Midbrain (tissue), 1 donor: ENCODE measurements around the gene INPP5B.
"Not testable (repeated sequence)": the region's sequence is repeated elsewhere in the genome, so short reads cannot be mapped to it uniquely, and the experiment has no call there.

Experiments
- DNase-seq: peaks from one replicate; lab custom pipeline; 2025; lab: John Stamatoyannopoulos, UW

Gene INPP5B

GRCh38 chr1:37914719-37915475, 32.0 kb downstream of the INPP5B start:
- no peak for DNase-seq

GRCh38 chr1:37911478-37911877, 35.4 kb downstream of the INPP5B start:
- not testable (repeated sequence) for DNase-seq

- DNase-seq, result not testable (repeated sequence)
These were observed 36.0 kb downstream of the INPP5B start for GRCh38 chr1:37910886-37911285.

- not testable (repeated sequence) for DNase-seq
These were observed 38.3 kb downstream of the INPP5B start for GRCh38 chr1:37908531-37908930.

- DNase-seq, result not testable (repeated sequence)
These were observed 39.3 kb downstream of the INPP5B start for GRCh38 chr1:37907416-37908125.

- DNase-seq, result not testable (repeated sequence)
These were observed 40.3 kb downstream of the INPP5B start for GRCh38 chr1:37906591-37906990.

GRCh38 chr1:37905727-37906126, 41.1 kb downstream of the INPP5B start:
- no peak for DNase-seq

GRCh38 chr1:37903921-37904320, 42.9 kb downstream of the INPP5B start:
- DNase-seq, result not testable (repeated sequence)

- no peak for DNase-seq
These were observed 43.9 kb downstream of the INPP5B start for GRCh38 chr1:37902983-37903382.

- DNase-seq, result no peak
These were observed 45.0 kb downstream of the INPP5B start for GRCh38 chr1:37901893-37902225.

- DNase-seq, result no peak
These were observed 45.5 kb downstream of the INPP5B start for GRCh38 chr1:37901191-37901892.

GRCh38 chr1:37897563-37897962, 49.3 kb downstream of the INPP5B start:
- not testable (repeated sequence) for DNase-seq

GRCh38 chr1:37893673-37894072, 53.2 kb downstream of the INPP5B start:
- no peak for DNase-seq

GRCh38 chr1:37892151-37893047, 54.5 kb downstream of the INPP5B start:
- no peak for DNase-seq

- peak; percentile 2 for DNase-seq
These were observed 56.4 kb downstream of the INPP5B start for GRCh38 chr1:37890378-37891014.

- no peak for DNase-seq
These were observed 58.7 kb downstream of the INPP5B start for GRCh38 chr1:37888022-37888700.

GRCh38 chr1:37884145-37884544, 62.7 kb downstream of the INPP5B start:
- DNase-seq, result no peak

GRCh38 chr1:37883671-37884070, 63.2 kb downstream of the INPP5B start:
- no peak for DNase-seq

GRCh38 chr1:37879865-37880264, 67.0 kb downstream of the INPP5B start:
- no peak for DNase-seq

- DNase-seq, result no peak
These were observed 68.8 kb downstream of the INPP5B start for GRCh38 chr1:37878071-37878470.

GRCh38 chr1:37875833-37876232, 71.0 kb downstream of the INPP5B start:
- no peak for DNase-seq
